NB4 (cell line): ENCODE data around the gene HGS.

ENCODE experiments used
- DNase-seq: peaks from one replicate; pipeline ENCODE4 v3.0.0; 2010; ENCODE audit warnings: low read depth
- H3K4me3 ChIP-seq: one replicate; pipeline ENCODE4 v1.5.1; 2011; ENCODE audit warnings: mild to moderate bottlenecking, low read depth, low read length, moderate library complexity
- MYC ChIP-seq: IDR thresholded peaks from 2 replicates; pipeline ENCODE4 v1.6.1; 2011; ENCODE audit warnings: low read depth, low read length
- POLR2A ChIP-seq: IDR thresholded peaks from 2 replicates; pipeline ENCODE4 v1.6.1; 2011; ENCODE audit warnings: mild to moderate bottlenecking; ENCODE audit not compliant: insufficient read length; ENCODE audit errors: extremely low read depth
- TF ChIP-seq, protein P1 (sequence below): IDR thresholded peaks from 2 replicates; pipeline ENCODE4 v1.6.1; 2011; ENCODE audit warnings: low read depth, low read length
- TF ChIP-seq, protein P2 (sequence below): IDR thresholded peaks from one replicate; pipeline ENCODE4 v1.5.1; 2012; ENCODE audit warnings: low read depth, low read length

The HGS gene

DNA sequence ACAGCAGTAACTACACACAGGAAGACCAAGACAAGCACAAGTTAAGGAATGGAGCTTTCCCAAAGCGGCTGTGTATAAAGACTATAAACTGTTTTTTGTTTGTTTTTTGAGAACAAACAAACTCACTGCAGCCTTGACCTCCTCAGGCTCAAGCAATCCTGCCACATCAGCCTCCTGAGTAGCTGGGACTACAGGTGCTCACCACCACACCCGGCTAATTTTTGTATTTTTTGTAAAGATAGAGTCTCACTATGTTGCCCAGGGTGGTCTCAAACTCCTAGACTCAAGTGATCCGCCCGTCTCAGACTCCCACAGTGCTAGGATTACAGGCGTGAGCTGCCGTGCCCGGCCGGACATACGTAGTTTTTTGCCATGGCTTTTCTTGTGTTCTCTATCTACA lies 23.4 kb upstream of the HGS start:
- TF ChIP-seq MYC = no peak
- TF ChIP-seq, protein P1, sequence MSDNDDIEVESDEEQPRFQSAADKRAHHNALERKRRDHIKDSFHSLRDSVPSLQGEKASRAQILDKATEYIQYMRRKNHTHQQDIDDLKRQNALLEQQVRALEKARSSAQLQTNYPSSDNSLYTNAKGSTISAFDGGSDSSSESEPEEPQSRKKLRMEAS = no peak
- TF ChIP-seq, protein P2, sequence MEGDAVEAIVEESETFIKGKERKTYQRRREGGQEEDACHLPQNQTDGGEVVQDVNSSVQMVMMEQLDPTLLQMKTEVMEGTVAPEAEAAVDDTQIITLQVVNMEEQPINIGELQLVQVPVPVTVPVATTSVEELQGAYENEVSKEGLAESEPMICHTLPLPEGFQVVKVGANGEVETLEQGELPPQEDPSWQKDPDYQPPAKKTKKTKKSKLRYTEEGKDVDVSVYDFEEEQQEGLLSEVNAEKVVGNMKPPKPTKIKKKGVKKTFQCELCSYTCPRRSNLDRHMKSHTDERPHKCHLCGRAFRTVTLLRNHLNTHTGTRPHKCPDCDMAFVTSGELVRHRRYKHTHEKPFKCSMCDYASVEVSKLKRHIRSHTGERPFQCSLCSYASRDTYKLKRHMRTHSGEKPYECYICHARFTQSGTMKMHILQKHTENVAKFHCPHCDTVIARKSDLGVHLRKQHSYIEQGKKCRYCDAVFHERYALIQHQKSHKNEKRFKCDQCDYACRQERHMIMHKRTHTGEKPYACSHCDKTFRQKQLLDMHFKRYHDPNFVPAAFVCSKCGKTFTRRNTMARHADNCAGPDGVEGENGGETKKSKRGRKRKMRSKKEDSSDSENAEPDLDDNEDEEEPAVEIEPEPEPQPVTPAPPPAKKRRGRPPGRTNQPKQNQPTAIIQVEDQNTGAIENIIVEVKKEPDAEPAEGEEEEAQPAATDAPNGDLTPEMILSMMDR = no peak
- TF ChIP-seq POLR2A = no peak
- no peak overlapping the region for H3K4me3 ChIP-seq
- no peak for DNase-seq

DNA sequence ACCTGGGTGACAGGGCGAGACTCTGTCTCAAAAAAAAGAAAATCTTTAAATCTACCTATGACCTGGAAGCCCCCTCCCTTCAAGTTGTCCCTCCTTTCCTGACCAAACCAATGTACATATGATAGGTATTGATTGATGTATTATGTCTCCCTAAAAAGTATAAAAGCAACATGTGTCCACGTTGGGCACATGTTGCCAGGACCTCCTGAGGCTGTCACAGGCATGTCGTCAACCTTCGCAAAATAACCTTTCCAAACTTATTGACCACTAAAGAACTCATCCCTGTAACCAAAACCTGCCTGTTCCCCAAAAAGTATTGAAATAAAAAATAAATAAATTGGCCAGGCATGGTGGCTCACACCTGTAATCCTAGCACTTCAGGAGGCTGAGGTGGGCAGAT lies 21.8 kb upstream of the HGS start:
- no peak for DNase-seq
- H3K4me3 ChIP-seq = no peak overlapping the region
- TF ChIP-seq, protein P1 = no peak
- TF ChIP-seq, protein P2 = no peak
- TF ChIP-seq MYC (no peak), POLR2A (no peak)

DNA sequence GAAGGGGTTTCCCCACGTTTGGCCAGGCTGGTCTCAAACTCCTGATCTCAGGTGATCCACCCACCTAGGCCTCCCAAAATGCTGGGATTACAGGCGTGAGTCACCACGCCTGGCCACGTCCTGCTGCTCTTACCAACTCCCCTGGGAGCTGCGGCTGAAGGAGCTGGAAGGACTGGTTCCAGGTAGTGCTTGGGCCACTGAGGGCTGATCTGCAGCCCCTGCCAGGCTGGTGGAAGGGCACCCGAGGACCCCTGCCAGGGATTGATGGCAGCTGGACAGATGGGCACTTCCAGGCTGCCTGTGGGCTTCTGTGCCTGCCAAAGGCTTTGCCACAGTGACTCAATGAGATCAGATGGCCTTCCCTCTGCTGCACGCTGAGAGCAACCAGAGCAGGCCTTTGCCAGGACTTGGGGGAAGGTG lies 19.8 kb upstream of the HGS start:
- DNase-seq = no peak
- H3K4me3 ChIP-seq = no peak overlapping the region
- TF ChIP-seq POLR2A = no peak
- TF ChIP-seq, protein P1 = no peak
- TF ChIP-seq MYC = no peak
- TF ChIP-seq, protein P2 = no peak

DNA sequence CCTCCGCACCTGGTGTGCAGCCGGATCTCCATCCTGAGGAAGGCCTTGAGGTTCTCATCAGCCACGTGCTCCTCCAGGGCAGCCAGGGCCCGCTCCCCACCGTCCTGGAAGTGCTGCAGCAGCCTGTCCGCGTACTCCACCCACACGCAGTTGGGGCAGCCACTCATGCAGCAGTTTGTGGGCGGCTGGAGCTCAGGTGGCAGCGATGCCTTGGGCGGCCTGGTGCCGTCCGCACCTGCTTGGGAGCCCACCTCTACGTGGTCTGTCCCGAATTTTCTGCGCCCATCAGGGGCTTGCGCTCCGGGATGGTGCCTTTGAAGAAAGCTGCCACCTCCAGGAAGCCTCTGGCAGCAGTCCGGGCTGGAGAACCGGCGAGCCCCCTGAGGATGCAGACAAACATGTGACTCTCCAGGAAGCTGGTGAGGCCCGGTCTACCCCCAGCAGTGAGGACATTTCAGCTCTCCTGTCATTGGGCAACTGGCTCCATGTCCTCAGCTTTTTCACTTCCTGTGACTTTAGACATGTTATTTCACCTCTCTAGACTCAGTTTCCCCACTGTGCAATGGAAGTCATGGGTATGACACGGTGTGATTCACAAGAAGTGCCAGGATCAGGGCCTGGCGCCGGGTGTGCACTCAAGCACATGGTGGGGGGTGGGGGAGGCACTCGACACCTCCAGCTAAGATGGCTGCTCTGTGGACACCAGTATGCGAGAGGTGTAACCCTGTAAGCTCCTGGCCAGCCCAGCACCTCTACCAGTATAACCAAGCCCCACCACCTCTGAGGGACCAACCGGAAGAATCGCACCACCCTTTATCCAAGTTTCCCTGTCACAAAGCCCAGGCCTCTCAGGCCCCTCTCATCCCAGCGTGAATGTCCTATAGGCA lies 18.4 kb upstream of the HGS start:
- H3K4me3 ChIP-seq = peak overlapping the region; percentile 94
- peak; percentile 66 for DNase-seq
- TF ChIP-seq MYC (peak; percentile 85), POLR2A (peak; percentile 30)
- TF ChIP-seq, protein P2 = no peak
- TF ChIP-seq, protein P1 = peak; percentile 79

DNA sequence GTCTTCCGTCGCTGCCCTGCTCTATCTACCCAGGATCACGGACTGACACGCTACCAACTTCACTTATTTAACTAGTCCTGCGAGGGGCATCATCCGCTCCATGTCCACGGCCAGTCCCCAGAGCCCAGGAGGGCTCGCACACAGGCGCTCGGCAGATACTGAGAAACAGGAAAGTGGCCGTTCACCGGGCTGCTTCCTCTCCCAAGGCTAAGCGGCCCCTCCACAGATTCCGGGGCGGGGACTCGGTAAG lies 17.8 kb upstream of the HGS start:
- DNase-seq = no peak
- TF ChIP-seq, protein P1 = no peak
- TF ChIP-seq, protein P2 = no peak
- TF ChIP-seq MYC = no peak
- TF ChIP-seq POLR2A = no peak

More for the DNA sequence above, 17.8 kb upstream of the HGS start:
- peak overlapping the region; percentile 94 for H3K4me3 ChIP-seq
